ENCODE results near the gene RFTN1. TPM values are rescaled to one million over a fixed set of nuclear protein-coding genes. Genes with fewer than 3 reads are reported as not detected.

The RFTN1 gene
- total RNA-seq, 4 donors from 2014 or later = 10.3 to 26.9 (median 22.3) TPM

GRCh38 chr3:16373341-16373946, 140.1 kb downstream of the RFTN1 start:
- no peak for TF ChIP-seq POLR2A (IDR thresholded peaks at IDR 0.05)
- no peak for TF ChIP-seq POLR2AphosphoS5 (IDR thresholded peaks at IDR 0.05)
- no peak for TF ChIP-seq EP300 (IDR thresholded peaks at IDR 0.05)
- TF ChIP-seq CTCF (IDR thresholded peaks at IDR 0.05) = no peak
- WGBS = 57% methylated on average over 3 of the region's 3 CpGs
- no peak for DNase-seq (ENCODE audit: low spot score in 2 of 2)
- Histone ChIP-seq H3K27ac (peak overlapping the region; percentile 49), H3K36me3 (peaks cover 5% of the 10 kb centered on the region), H3K9me3 (no peaks in the 10 kb centered on the region), H3K4me1 (peaks cover 51% of the 10 kb centered on the region), H3K4me3 (no peak overlapping the region), H3K27me3 (no peaks in the 10 kb centered on the region)

GRCh38 chr3:16372362-16373292, 140.9 kb downstream of the RFTN1 start:
- WGBS = 65% methylated on average over 12 of the region's 12 CpGs
- DNase-seq (ENCODE audit: low spot score in 2 of 2) = no peak
- Histone ChIP-seq H3K27me3 (no peaks in the 10 kb centered on the region), H3K4me1 (peaks cover 51% of the 10 kb centered on the region), H3K27ac (peak overlapping the region; percentile 61), H3K4me3 (no peak overlapping the region), H3K9me3 (no peaks in the 10 kb centered on the region), H3K36me3 (peaks cover 2% of the 10 kb centered on the region)
- TF ChIP-seq POLR2AphosphoS5 (IDR thresholded peaks at IDR 0.05) (no peak), EP300 (IDR thresholded peaks at IDR 0.05) (no peak), CTCF (IDR thresholded peaks at IDR 0.05) (no peak), POLR2A (IDR thresholded peaks at IDR 0.05) (no peak)

- H3K4me3 ChIP-seq = no peak overlapping the region
- 63% methylated on average over 9 of the region's 10 CpGs for WGBS
Measured at GRCh38 chr3:16370872-16371740, 142.4 kb downstream of the RFTN1 start.

GRCh38 chr3:16370503-16370871, 143.0 kb downstream of the RFTN1 start:
- peaks cover 51% of the 10 kb centered on the region for H3K4me1 ChIP-seq

More at GRCh38 chr3:16370872-16371740, 142.4 kb downstream of the RFTN1 start:
- no peak overlapping the region for H3K27ac ChIP-seq
- H3K9me3 ChIP-seq = no peaks in the 10 kb centered on the region
- DNase-seq (ENCODE audit: low spot score in 2 of 2) = no peak
- peaks cover 51% of the 10 kb centered on the region for H3K4me1 ChIP-seq
- no peaks in the 10 kb centered on the region for H3K36me3 ChIP-seq
- no peak for TF ChIP-seq POLR2A (IDR thresholded peaks at IDR 0.05)
- TF ChIP-seq POLR2AphosphoS5 (IDR thresholded peaks at IDR 0.05) = no peak
- TF ChIP-seq CTCF (IDR thresholded peaks at IDR 0.05) = no peak
- TF ChIP-seq EP300 (IDR thresholded peaks at IDR 0.05) = no peak
- H3K27me3 ChIP-seq = no peaks in the 10 kb centered on the region

More at GRCh38 chr3:16370503-16370871, 143.0 kb downstream of the RFTN1 start:
- Histone ChIP-seq H3K27me3 (no peaks in the 10 kb centered on the region), H3K36me3 (no peaks in the 10 kb centered on the region), H3K9me3 (no peaks in the 10 kb centered on the region), H3K27ac (no peak overlapping the region), H3K4me3 (no peak overlapping the region)
- TF ChIP-seq CTCF (IDR thresholded peaks at IDR 0.05) (no peak), POLR2A (IDR thresholded peaks at IDR 0.05) (no peak), POLR2AphosphoS5 (IDR thresholded peaks at IDR 0.05) (no peak), EP300 (IDR thresholded peaks at IDR 0.05) (no peak)
- DNase-seq (ENCODE audit: low spot score in 2 of 2) = no peak
- 65% methylated on average over 2 of the region's 2 CpGs for WGBS

All from suprapubic skin (tissue), 4 donors.